ENCODE measurements around the gene GLMN.

DNA sequence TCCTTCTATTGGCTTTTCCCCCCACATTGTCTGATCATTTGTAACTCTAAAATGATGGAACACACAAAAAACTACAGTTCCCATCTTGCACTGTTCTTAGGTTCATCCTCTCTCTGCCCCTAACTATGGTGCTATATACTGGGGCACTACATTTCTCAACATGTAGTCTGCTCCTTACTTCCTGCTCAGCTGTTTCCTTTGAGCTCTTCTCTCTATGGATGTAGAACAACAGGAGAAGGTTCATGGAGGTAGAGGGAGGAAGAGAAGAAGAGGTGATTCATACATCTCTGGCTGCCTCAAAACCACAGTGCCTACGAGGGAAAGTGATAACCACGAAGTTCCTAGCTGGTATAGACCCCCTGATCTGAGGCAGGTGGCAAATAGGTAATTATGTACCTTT is 88.1 kb downstream of the GLMN start:
- TF ChIP-seq, protein P1, sequence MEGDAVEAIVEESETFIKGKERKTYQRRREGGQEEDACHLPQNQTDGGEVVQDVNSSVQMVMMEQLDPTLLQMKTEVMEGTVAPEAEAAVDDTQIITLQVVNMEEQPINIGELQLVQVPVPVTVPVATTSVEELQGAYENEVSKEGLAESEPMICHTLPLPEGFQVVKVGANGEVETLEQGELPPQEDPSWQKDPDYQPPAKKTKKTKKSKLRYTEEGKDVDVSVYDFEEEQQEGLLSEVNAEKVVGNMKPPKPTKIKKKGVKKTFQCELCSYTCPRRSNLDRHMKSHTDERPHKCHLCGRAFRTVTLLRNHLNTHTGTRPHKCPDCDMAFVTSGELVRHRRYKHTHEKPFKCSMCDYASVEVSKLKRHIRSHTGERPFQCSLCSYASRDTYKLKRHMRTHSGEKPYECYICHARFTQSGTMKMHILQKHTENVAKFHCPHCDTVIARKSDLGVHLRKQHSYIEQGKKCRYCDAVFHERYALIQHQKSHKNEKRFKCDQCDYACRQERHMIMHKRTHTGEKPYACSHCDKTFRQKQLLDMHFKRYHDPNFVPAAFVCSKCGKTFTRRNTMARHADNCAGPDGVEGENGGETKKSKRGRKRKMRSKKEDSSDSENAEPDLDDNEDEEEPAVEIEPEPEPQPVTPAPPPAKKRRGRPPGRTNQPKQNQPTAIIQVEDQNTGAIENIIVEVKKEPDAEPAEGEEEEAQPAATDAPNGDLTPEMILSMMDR (IDR thresholded peaks at IDR 0.05), result no peak
- no peak for TF ChIP-seq POLR2A (IDR thresholded peaks at IDR 0.05)

Data from testis (tissue), 2 donors.